HepG2 (cell line): Measurements from ENCODE around the gene CGREF1. TPM values are rescaled to one million over a fixed set of nuclear protein-coding genes. Genes with fewer than 3 reads are reported as not detected.

Experiments used
- CHCHD3 ChIP-seq: sonication (generic); formaldehyde crosslinking; IDR thresholded peaks from 2 replicates; pipeline ENCODE4 v1.8.0; 2022; ENCODE audit warnings: mild to moderate bottlenecking, missing genetic modification reagents, moderate library complexity
- JDP2 ChIP-seq: sonication (generic); formaldehyde crosslinking; IDR thresholded peaks from 2 replicates; pipeline ENCODE4 v1.8.1; 2022; ENCODE audit warnings: missing genetic modification reagents, borderline replicate concordance
- NFE2 ChIP-seq: sonication (generic); formaldehyde crosslinking; IDR thresholded peaks from 2 replicates; pipeline ENCODE4 v1.4.0; 2020; ENCODE audit warnings: missing genetic modification reagents
- REPIN1 ChIP-seq: sonication (generic); formaldehyde crosslinking; IDR thresholded peaks from 2 replicates; pipeline ENCODE4 v1.8.0; 2022; ENCODE audit warnings: missing genetic modification reagents, low read depth, mild to moderate bottlenecking, borderline replicate concordance
- SAP130 ChIP-seq: IDR thresholded peaks from 2 replicates; pipeline ENCODE4 v1.6.1; 2016; ENCODE audit warnings: low read depth
- SNRNP70 ChIP-seq: fragments of 200-400 bp; formaldehyde crosslinking; IDR thresholded peaks from 2 replicates; pipeline ENCODE4 v1.6.1; 2017; ENCODE audit warnings: mild to moderate bottlenecking, low read depth, low read length, moderate library complexity
- ZNF24 ChIP-seq: fragments of 450-650 bp; IDR thresholded peaks from 2 replicates; pipeline ENCODE4 v1.6.1; 2017; ENCODE audit warnings: antibody characterized with exemption, mild to moderate bottlenecking
- ZNF280B ChIP-seq: sonication (generic); formaldehyde crosslinking; IDR thresholded peaks from 2 replicates; pipeline ENCODE4 v1.5.0; 2020; ENCODE audit warnings: missing genetic modification reagents, mild to moderate bottlenecking, borderline replicate concordance
- ZNF562 ChIP-seq: sonication (generic); formaldehyde crosslinking; IDR thresholded peaks from 2 replicates; pipeline ENCODE4 v1.8.0; 2022; ENCODE audit warnings: missing genetic modification reagents, borderline replicate concordance
- ZNF589 ChIP-seq: sonication (generic); formaldehyde crosslinking; conservative IDR thresholded peaks from 2 replicates; pipeline ENCODE4 v1.8.0; 2022; ENCODE audit warnings: mild to moderate bottlenecking, moderate library complexity, missing genetic modification reagents
- ZNF672 ChIP-seq: sonication (generic); formaldehyde crosslinking; IDR thresholded peaks from 2 replicates; pipeline ENCODE4 v1.8.1; 2022; ENCODE audit warnings: missing genetic modification reagents
- polyA plus RNA-seq, 8 experiments: library from polyadenylated mRNA; depleted of rRNA in 3 of 8; stranded (reverse) in 7 of 8; unstranded in 1 of 8; fragments of >200 nt; fragmentation: Illumina TruSeq in 4 of 8; extraction: Trizol in 4 of 8; gene quantifications; 2 replicates each; pipeline versions ENCODE4 v1.2.1 to v1.2.3, GENCODE V29; 2011 to 2016; ENCODE audit warnings: low read depth in 4 of 8, missing spikeins in 1 of 8, mixed read lengths in 1 of 8; ENCODE audit not compliant: insufficient read depth in 1 of 8
- total RNA-seq, 5 experiments: library from RNA; depleted of rRNA; stranded (reverse); fragments of >200 nt; fragmentation: Illumina TruSeq; extraction: Trizol; gene quantifications; 2 replicates each; pipeline ENCODE4 v1.2.3, GENCODE V29; 2016; ENCODE audit warnings: low read depth in 1 of 5
- TF ChIP-seq, protein P1 (sequence below): sonication (generic); formaldehyde crosslinking; IDR thresholded peaks from 2 replicates; pipeline ENCODE4 v1.4.0; 2020; ENCODE audit warnings: missing genetic modification reagents
- TF ChIP-seq, protein P2 (sequence below): sonication (generic); formaldehyde crosslinking; IDR thresholded peaks from 2 replicates; pipeline ENCODE4 v1.5.0; 2020; ENCODE audit warnings: missing genetic modification reagents
- TF ChIP-seq, protein P3 (sequence below): sonication (generic); formaldehyde crosslinking; IDR thresholded peaks from 2 replicates; pipeline ENCODE4 v1.4.0; 2020; ENCODE audit warnings: missing genetic modification reagents
- TF ChIP-seq, protein P4 (sequence below): sonication (generic); formaldehyde crosslinking; IDR thresholded peaks from 2 replicates; pipeline ENCODE4 v1.4.0; 2020; ENCODE audit warnings: missing genetic modification reagents

The CGREF1 gene
- total and polyA plus RNA-seq, 2 of the 13 experiments (the other 11 are each of a cell fraction or from before 2014, with no cell fraction given): 13.9 to 23.4 TPM

DNA sequence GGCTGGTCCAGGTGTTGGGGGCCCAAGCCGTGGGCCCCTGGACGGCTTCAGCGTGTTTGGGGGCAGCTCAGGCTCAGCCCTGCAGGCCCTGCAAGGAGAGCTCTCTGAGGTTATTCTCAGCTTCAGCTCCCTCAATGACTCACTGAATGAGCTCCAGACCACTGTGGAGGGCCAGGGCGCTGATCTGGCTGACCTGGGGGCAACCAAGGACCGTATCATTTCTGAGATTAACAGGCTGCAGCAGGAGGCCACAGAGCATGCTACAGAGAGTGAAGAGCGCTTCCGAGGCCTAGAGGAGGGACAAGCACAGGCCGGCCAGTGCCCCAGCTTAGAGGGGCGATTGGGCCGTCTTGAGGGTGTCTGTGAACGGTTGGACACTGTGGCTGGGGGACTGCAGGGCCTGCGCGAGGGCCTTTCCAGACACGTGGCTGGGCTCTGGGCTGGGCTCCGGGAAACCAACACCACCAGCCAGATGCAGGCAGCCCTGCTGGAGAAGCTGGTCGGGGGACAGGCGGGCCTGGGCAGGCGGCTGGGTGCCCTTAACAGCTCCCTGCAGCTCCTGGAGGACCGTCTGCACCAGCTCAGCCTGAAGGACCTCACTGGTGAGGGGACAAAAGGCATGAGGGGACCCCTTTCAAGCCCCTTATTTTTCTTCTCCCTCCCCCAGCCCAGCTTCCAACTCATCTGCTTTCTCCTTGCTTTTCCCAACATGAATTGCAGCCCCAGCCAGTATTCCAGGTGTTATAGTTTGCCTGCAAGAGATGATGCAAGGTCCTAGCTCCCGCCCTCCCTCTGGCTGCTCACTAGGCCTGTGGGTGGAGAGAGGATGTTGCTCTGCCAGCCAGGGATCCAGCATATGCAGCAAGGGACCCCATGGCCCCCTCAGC lies 35.3 kb downstream of the CGREF1 start (continued):
- TF ChIP-seq, protein P1, sequence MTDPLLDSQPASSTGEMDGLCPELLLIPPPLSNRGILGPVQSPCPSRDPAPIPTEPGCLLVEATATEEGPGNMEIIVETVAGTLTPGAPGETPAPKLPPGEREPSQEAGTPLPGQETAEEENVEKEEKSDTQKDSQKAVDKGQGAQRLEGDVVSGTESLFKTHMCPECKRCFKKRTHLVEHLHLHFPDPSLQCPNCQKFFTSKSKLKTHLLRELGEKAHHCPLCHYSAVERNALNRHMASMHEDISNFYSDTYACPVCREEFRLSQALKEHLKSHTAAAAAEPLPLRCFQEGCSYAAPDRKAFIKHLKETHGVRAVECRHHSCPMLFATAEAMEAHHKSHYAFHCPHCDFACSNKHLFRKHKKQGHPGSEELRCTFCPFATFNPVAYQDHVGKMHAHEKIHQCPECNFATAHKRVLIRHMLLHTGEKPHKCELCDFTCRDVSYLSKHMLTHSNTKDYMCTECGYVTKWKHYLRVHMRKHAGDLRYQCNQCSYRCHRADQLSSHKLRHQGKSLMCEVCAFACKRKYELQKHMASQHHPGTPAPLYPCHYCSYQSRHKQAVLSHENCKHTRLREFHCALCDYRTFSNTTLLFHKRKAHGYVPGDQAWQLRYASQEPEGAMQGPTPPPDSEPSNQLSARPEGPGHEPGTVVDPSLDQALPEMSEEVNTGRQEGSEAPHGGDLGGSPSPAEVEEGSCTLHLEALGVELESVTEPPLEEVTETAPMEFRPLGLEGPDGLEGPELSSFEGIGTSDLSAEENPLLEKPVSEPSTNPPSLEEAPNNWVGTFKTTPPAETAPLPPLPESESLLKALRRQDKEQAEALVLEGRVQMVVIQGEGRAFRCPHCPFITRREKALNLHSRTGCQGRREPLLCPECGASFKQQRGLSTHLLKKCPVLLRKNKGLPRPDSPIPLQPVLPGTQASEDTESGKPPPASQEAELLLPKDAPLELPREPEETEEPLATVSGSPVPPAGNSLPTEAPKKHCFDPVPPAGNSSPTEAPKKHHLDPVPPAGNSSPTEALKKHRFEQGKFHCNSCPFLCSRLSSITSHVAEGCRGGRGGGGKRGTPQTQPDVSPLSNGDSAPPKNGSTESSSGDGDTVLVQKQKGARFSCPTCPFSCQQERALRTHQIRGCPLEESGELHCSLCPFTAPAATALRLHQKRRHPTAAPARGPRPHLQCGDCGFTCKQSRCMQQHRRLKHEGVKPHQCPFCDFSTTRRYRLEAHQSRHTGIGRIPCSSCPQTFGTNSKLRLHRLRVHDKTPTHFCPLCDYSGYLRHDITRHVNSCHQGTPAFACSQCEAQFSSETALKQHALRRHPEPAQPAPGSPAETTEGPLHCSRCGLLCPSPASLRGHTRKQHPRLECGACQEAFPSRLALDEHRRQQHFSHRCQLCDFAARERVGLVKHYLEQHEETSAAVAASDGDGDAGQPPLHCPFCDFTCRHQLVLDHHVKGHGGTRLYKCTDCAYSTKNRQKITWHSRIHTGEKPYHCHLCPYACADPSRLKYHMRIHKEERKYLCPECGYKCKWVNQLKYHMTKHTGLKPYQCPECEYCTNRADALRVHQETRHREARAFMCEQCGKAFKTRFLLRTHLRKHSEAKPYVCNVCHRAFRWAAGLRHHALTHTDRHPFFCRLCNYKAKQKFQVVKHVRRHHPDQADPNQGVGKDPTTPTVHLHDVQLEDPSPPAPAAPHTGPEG (CRISPR knock-in tag): no peak
- TF ChIP-seq ZNF672 (CRISPR knock-in tag) (no peak), SNRNP70 (no peak), JDP2 (no peak), ZNF24 (no peak), ZNF280B (CRISPR knock-in tag) (peak; percentile 14; the same call in 1 of the 2 replicates), CHCHD3 (peak; percentile 58; the same call in 1 of the 2 replicates), REPIN1 (no peak), NFE2 (CRISPR knock-in tag) (no peak), ZNF562 (CRISPR knock-in tag) (no peak), ZNF589 (CRISPR knock-in tag) (no peak), SAP130 (CRISPR knock-in tag) (0 out of 2 replicates have a peak, but pooled peaks have one; percentile 27)
- TF ChIP-seq, protein P2, sequence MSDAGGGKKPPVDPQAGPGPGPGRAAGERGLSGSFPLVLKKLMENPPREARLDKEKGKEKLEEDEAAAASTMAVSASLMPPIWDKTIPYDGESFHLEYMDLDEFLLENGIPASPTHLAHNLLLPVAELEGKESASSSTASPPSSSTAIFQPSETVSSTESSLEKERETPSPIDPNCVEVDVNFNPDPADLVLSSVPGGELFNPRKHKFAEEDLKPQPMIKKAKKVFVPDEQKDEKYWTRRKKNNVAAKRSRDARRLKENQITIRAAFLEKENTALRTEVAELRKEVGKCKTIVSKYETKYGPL (CRISPR knock-in tag): no peak
- TF ChIP-seq, protein P3, sequence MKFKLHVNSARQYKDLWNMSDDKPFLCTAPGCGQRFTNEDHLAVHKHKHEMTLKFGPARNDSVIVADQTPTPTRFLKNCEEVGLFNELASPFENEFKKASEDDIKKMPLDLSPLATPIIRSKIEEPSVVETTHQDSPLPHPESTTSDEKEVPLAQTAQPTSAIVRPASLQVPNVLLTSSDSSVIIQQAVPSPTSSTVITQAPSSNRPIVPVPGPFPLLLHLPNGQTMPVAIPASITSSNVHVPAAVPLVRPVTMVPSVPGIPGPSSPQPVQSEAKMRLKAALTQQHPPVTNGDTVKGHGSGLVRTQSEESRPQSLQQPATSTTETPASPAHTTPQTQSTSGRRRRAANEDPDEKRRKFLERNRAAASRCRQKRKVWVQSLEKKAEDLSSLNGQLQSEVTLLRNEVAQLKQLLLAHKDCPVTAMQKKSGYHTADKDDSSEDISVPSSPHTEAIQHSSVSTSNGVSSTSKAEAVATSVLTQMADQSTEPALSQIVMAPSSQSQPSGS (CRISPR knock-in tag): 0 out of 2 replicates have a peak, but pooled peaks have one; percentile 47
- TF ChIP-seq, protein P4, sequence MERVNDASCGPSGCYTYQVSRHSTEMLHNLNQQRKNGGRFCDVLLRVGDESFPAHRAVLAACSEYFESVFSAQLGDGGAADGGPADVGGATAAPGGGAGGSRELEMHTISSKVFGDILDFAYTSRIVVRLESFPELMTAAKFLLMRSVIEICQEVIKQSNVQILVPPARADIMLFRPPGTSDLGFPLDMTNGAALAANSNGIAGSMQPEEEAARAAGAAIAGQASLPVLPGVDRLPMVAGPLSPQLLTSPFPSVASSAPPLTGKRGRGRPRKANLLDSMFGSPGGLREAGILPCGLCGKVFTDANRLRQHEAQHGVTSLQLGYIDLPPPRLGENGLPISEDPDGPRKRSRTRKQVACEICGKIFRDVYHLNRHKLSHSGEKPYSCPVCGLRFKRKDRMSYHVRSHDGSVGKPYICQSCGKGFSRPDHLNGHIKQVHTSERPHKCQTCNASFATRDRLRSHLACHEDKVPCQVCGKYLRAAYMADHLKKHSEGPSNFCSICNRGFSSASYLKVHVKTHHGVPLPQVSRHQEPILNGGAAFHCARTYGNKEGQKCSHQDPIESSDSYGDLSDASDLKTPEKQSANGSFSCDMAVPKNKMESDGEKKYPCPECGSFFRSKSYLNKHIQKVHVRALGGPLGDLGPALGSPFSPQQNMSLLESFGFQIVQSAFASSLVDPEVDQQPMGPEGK (CRISPR knock-in tag): no peak
